Neural progenitor cell (in vitro differentiated cells): Measurements from ENCODE around the gene SPDYE4. TPM values are rescaled to one million over a fixed set of nuclear protein-coding genes. Genes with fewer than 3 reads are reported as not detected.

ENCODE experiments used
- DNase-seq: peaks from one replicate; pipeline ENCODE4 v3.0.0-alpha.2; 2016; ENCODE audit warnings: low spot score
- H2AFZ ChIP-seq: fragments of 200-600 bp; sonication (generic); replicated peaks from 2 replicates; pipeline ENCODE4 v1.6.1; 2016; ENCODE audit warnings: antibody characterized with exemption
- H3F3A ChIP-seq: fragments of 200-600 bp; sonication (generic); 2 replicates; pipeline ENCODE4 v1.6.1; 2016; ENCODE audit warnings: antibody characterized with exemption, low read depth
- H3K27ac ChIP-seq: fragments of 200-600 bp; sonication (generic); 2 replicates; pipeline ENCODE4 v1.5.1; 2016; ENCODE audit warnings: mild to moderate bottlenecking
- H3K27me3 ChIP-seq: fragments of 200-600 bp; sonication (generic); 2 replicates; pipeline ENCODE4 v1.6.1; 2016; ENCODE audit warnings: mild to moderate bottlenecking, moderate library complexity
- H3K36me3 ChIP-seq: fragments of 200-600 bp; sonication (generic); 2 replicates; pipeline ENCODE4 v1.5.1; 2016
- H3K4me1 ChIP-seq: fragments of 200-600 bp; sonication (generic); 2 replicates; pipeline ENCODE4 v1.6.1; 2016; ENCODE audit warnings: mixed run types
- H3K4me2 ChIP-seq: fragments of 200-600 bp; sonication (generic); 2 replicates; pipeline ENCODE4 v1.6.1; 2016
- H3K4me3 ChIP-seq: fragments of 200-600 bp; sonication (generic); 2 replicates; pipeline ENCODE4 v1.5.1; 2016
- H3K79me2 ChIP-seq: fragments of 200-600 bp; sonication (generic); 2 replicates; pipeline ENCODE4 v1.6.1; 2016; ENCODE audit warnings: low read depth
- H3K9ac ChIP-seq: fragments of 200-600 bp; sonication (generic); 2 replicates; pipeline ENCODE4 v1.6.1; 2016
- H3K9me3 ChIP-seq: fragments of 200-600 bp; sonication (generic); 2 replicates; pipeline ENCODE4 v1.5.1; 2016; ENCODE audit warnings: low read depth
- H4K20me1 ChIP-seq: fragments of 200-600 bp; sonication (generic); 2 replicates; pipeline ENCODE4 v1.6.1; 2016; ENCODE audit warnings: low read depth
- H3K27ac Mint-ChIP-seq: 3 replicates; pipeline ENCODE4 v1.8.0; 2021; ENCODE audit warnings: mixed read lengths
- H3K27me3 Mint-ChIP-seq: 2 replicates; pipeline ENCODE4 v1.8.0; 2022; ENCODE audit warnings: low read depth, mild to moderate bottlenecking, inconsistent platforms, moderate library complexity, mixed read lengths; ENCODE audit not compliant: insufficient read depth
- H3K36me3 Mint-ChIP-seq: 3 replicates; pipeline ENCODE4 v1.8.0; 2021; ENCODE audit warnings: mixed read lengths
- H3K4me1 Mint-ChIP-seq: 3 replicates; pipeline ENCODE4 v1.8.0; 2021; ENCODE audit warnings: mixed read lengths
- H3K4me3 Mint-ChIP-seq: 3 replicates; pipeline ENCODE4 v1.8.0; 2021; ENCODE audit warnings: mild to moderate bottlenecking, moderate library complexity, mixed read lengths
- H3K9me3 Mint-ChIP-seq: 3 replicates; pipeline ENCODE4 v1.8.0; 2020; ENCODE audit warnings: mixed read lengths
- CTCF ChIP-seq: fragments of 200-600 bp; sonication (generic); IDR thresholded peaks from 2 replicates; pipeline ENCODE4 v1.5.1; 2017; ENCODE audit warnings: antibody characterized with exemption, mild to moderate bottlenecking
- EZH2 ChIP-seq: fragments of 200-600 bp; sonication (generic); IDR thresholded peaks from 2 replicates; pipeline ENCODE4 v1.6.1; 2017; ENCODE audit warnings: antibody characterized with exemption, mild to moderate bottlenecking, moderate library complexity
- EZH2phosphoT487 ChIP-seq: fragments of 200-600 bp; sonication (generic); IDR thresholded peaks from 2 replicates; pipeline ENCODE4 v1.6.1; 2017; ENCODE audit warnings: antibody characterized with exemption
- total RNA-seq: library from RNA; depleted of rRNA; stranded (reverse); fragments of >200 nt; gene quantifications from 2 replicates; pipeline ENCODE4 v1.2.3, GENCODE V29; 2015; ENCODE audit warnings: low replicate concordance

The SPDYE4 gene
- total RNA-seq, 1 donor from 2014 or later: not detected

- Histone ChIP-seq H3K4me3 (no peak overlapping the region), H3F3A (no peaks in the 10 kb centered on the region), H3K4me1 (peaks cover 11% of the 10 kb centered on the region), H3K36me3 (no peaks in the 10 kb centered on the region), H3K27ac (no peak overlapping the region), H3K4me2 (no peak overlapping the region), H2AFZ (no peak overlapping the region), H3K9ac (no peak overlapping the region), H3K79me2 (no peaks in the 10 kb centered on the region), H4K20me1 (no peaks in the 10 kb centered on the region), H3K27me3 (no peaks in the 10 kb centered on the region), H3K9me3 (no peaks in the 10 kb centered on the region)
- Mint-ChIP-seq H3K27me3 (peaks cover 8% of the 10 kb centered on the region), H3K36me3 (no peaks in the 10 kb centered on the region), H3K4me3 (no peak overlapping the region), H3K9me3 (no peaks in the 10 kb centered on the region), H3K27ac (no peak overlapping the region), H3K4me1 (peaks cover 26% of the 10 kb centered on the region)
- no peak for DNase-seq
- TF ChIP-seq EZH2: no peak
These were observed 33.9 kb downstream of the SPDYE4 start for GRCh38 chr17:8724451-8724850.

GRCh38 chr17:8720596-8720995 is 37.8 kb downstream of the SPDYE4 start:
- Histone ChIP-seq H3K79me2 (no peaks in the 10 kb centered on the region), H3K4me2 (no peak overlapping the region), H3K9me3 (no peaks in the 10 kb centered on the region), H3K27me3 (no peaks in the 10 kb centered on the region), H3K4me1 (peaks cover 5% of the 10 kb centered on the region), H4K20me1 (no peaks in the 10 kb centered on the region), H3F3A (no peaks in the 10 kb centered on the region), H3K9ac (no peak overlapping the region), H3K36me3 (no peaks in the 10 kb centered on the region), H3K27ac (no peak overlapping the region), H2AFZ (no peak overlapping the region), H3K4me3 (no peak overlapping the region)
- no peak overlapping the region for H3K4me3 Mint-ChIP-seq
- peaks cover 15% of the 10 kb centered on the region for H3K4me1 Mint-ChIP-seq
- H3K9me3 Mint-ChIP-seq: no peaks in the 10 kb centered on the region
- H3K27me3 Mint-ChIP-seq: peaks cover 12% of the 10 kb centered on the region
- H3K36me3 Mint-ChIP-seq: no peaks in the 10 kb centered on the region
- no peak for DNase-seq
- TF ChIP-seq CTCF (no peak), EZH2 (no peak), EZH2phosphoT487 (no peak)
- H3K27ac Mint-ChIP-seq: no peak overlapping the region

- Histone ChIP-seq H3K9me3 (no peaks in the 10 kb centered on the region), H3K4me1 (peaks cover 5% of the 10 kb centered on the region), H3K4me2 (no peak overlapping the region), H3K27me3 (no peaks in the 10 kb centered on the region), H3K36me3 (no peaks in the 10 kb centered on the region), H3K79me2 (no peaks in the 10 kb centered on the region), H3K27ac (no peak overlapping the region), H2AFZ (no peak overlapping the region), H4K20me1 (no peaks in the 10 kb centered on the region), H3K4me3 (no peak overlapping the region), H3F3A (no peaks in the 10 kb centered on the region), H3K9ac (no peak overlapping the region)
- Mint-ChIP-seq H3K27ac (no peak overlapping the region), H3K4me3 (no peak overlapping the region), H3K36me3 (no peaks in the 10 kb centered on the region), H3K4me1 (peaks cover 13% of the 10 kb centered on the region), H3K27me3 (peaks cover 12% of the 10 kb centered on the region), H3K9me3 (no peaks in the 10 kb centered on the region)
- no peak for TF ChIP-seq EZH2phosphoT487
- no peak for TF ChIP-seq CTCF
- TF ChIP-seq EZH2: no peak
- DNase-seq: no peak
These were observed 38.8 kb downstream of the SPDYE4 start for GRCh38 chr17:8719291-8720246.

GRCh38 chr17:8718001-8718563 is 40.3 kb downstream of the SPDYE4 start:
- no peak overlapping the region for H3K4me2 ChIP-seq
- H3K79me2 ChIP-seq: no peaks in the 10 kb centered on the region
- Mint-ChIP-seq H3K36me3 (no peaks in the 10 kb centered on the region), H3K9me3 (no peaks in the 10 kb centered on the region), H3K27me3 (peaks cover 12% of the 10 kb centered on the region), H3K4me3 (no peak overlapping the region), H3K4me1 (peaks cover 11% of the 10 kb centered on the region), H3K27ac (no peak overlapping the region)
- no peaks in the 10 kb centered on the region for H3K27me3 ChIP-seq
- no peak overlapping the region for H2AFZ ChIP-seq
- no peak overlapping the region for H3K27ac ChIP-seq
- TF ChIP-seq EZH2 (no peak), CTCF (no peak), EZH2phosphoT487 (no peak)
- no peak overlapping the region for H3K9ac ChIP-seq
- no peaks in the 10 kb centered on the region for H3K36me3 ChIP-seq
- no peaks in the 10 kb centered on the region for H4K20me1 ChIP-seq
- H3K4me3 ChIP-seq: no peak overlapping the region
- no peak for DNase-seq
- H3K4me1 ChIP-seq: peaks cover 5% of the 10 kb centered on the region
- H3K9me3 ChIP-seq: no peaks in the 10 kb centered on the region
- H3F3A ChIP-seq: no peaks in the 10 kb centered on the region
